Epithelial cell of esophagus (primary cell): ENCODE data around the gene RAB28.
"Not testable (repeated sequence)": the region's sequence is repeated elsewhere in the genome, so short reads cannot be mapped to it uniquely, and the experiment has no call there.

ENCODE experiments used
- DNase-seq: peaks from one replicate; pipeline ENCODE4 v3.0.0; 2010; ENCODE audit warnings: low read depth
- H3K4me3 ChIP-seq: 2 replicates; pipeline ENCODE4 v1.5.1; 2011; ENCODE audit warnings: mild to moderate bottlenecking, low read length, control low read depth
- TF ChIP-seq, protein P1 (sequence below): IDR thresholded peaks from 2 replicates; pipeline ENCODE4 v1.5.1; 2011; ENCODE audit warnings: low read depth, mild to moderate bottlenecking, low read length, control low read depth, inconsistent platforms; ENCODE audit not compliant: insufficient read depth; ENCODE audit errors: missing control alignments

RAB28 gene

GRCh38 chr4:13403833-13404232 lies 80.3 kb downstream of the RAB28 start:
- H3K4me3 ChIP-seq = no peak overlapping the region
- TF ChIP-seq, protein P1, sequence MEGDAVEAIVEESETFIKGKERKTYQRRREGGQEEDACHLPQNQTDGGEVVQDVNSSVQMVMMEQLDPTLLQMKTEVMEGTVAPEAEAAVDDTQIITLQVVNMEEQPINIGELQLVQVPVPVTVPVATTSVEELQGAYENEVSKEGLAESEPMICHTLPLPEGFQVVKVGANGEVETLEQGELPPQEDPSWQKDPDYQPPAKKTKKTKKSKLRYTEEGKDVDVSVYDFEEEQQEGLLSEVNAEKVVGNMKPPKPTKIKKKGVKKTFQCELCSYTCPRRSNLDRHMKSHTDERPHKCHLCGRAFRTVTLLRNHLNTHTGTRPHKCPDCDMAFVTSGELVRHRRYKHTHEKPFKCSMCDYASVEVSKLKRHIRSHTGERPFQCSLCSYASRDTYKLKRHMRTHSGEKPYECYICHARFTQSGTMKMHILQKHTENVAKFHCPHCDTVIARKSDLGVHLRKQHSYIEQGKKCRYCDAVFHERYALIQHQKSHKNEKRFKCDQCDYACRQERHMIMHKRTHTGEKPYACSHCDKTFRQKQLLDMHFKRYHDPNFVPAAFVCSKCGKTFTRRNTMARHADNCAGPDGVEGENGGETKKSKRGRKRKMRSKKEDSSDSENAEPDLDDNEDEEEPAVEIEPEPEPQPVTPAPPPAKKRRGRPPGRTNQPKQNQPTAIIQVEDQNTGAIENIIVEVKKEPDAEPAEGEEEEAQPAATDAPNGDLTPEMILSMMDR = no peak
- DNase-seq = no peak

DNA sequence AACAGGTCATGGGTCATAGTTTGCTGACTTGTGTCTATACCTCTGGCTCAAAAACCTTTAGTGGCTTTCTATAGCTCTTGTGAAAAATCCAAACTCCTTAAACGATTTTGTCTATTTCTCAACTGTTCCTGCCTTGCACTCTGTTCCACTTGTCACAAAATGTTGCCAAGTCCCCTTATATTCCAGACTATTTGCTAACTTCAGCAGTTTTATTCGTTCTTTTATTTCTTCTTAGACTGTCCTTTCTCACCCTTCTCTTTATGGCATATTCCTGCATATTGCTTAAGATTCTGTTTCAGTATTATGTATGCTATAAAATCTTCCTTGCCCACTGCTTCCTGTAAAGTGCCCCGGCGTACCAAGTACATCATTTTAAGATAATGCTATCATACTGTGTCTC lies 80.8 kb downstream of the RAB28 start:
- TF ChIP-seq, protein P1 = no peak
- H3K4me3 ChIP-seq = no peak overlapping the region
- no peak for DNase-seq

DNA sequence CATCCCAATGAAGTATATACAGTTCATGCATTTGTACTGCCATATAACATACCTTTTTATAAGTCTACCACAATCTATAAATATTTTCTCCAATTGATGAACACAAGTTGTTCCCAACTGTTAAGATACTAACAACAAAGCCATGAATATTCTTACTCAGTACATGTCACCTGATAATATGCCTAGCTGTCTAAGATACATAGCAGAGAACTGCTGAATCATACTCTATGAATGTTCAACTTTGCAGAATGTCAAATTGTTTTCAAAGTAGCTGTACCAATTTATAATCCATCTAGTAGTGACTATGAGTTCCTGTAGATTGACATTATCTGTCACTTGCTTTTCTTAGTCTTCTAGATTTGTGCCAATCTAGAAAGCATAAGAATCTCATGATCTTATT lies 84.9 kb downstream of the RAB28 start:
- no peak overlapping the region for H3K4me3 ChIP-seq
- TF ChIP-seq, protein P1 = no peak
- DNase-seq = peak; percentile 18

DNA sequence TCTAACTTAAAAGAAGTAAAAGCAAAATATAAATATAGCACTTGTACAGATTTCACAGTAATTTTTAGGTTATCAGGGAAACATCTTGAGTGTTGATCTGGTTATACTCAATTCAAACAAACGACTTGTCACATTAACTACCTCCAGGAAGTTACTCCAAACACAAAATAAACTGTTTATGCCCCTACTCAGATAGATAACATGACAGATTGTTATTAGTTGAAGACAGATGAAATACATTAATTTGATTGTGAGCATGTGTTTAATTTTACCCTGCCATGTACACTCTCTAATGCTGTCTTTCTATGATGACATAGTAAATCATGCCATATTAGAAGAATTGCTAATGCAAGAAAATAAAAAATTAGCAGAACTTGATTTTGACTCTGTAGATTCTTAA lies 88.0 kb downstream of the RAB28 start:
- no peak for DNase-seq
- H3K4me3 ChIP-seq = no peak overlapping the region
- TF ChIP-seq, protein P1 = no peak

DNA sequence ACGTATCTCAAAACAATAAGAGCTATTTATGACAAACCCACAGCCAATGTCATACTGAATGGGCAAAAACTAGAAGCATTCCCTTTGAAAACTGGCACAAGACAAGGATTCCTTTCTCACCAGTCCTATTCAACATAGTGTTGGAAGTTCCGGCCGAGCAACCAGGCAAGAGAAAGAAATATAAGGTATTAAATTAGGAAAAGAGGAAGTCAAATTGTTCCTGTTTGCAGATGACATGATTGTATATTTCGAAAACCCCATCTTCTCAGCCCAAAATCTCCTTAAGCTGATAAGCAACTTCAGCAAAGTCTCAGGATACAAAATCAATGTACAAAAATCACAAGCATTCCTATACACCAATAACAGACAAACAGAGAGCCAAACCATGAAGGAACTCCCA lies 94.2 kb downstream of the RAB28 start:
- not testable (repeated sequence) for H3K4me3 ChIP-seq, DNase-seq

GRCh38 chr4:13386405-13387107 lies 97.6 kb downstream of the RAB28 start:
- DNase-seq = no peak
- H3K4me3 ChIP-seq = no peak overlapping the region
- TF ChIP-seq, protein P1 = no peak

DNA sequence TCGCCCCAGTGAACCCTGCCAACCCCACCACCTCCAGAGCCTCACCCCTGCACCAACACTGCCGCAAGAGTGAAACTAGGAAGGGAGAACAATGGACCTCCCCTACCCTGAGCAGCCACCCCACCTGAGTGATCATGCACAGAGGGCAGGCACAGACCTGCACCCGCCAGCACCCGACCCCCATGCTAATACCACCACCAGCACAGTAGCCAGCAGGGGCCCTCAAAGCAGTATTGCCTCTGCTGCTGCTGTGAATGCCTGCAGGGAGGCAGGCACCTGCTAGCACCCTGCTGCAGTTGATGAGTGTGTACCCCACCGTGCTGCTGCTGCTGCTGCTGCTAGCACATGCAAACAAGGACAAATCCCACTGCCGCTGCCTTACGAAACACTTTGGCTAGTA lies 100.1 kb downstream of the RAB28 start:
- TF ChIP-seq, protein P1 = no peak
- DNase-seq = no peak
- no peak overlapping the region for H3K4me3 ChIP-seq
